HEK293 (cell line): Measurements from ENCODE around the gene CCDC183.

Source experiments
- GLIS1 ChIP-seq: fragments of 450-650 bp; formaldehyde crosslinking; IDR thresholded peaks from 2 replicates; pipeline ENCODE4 v1.5.1; 2016; ENCODE audit warnings: missing biosample characterization, missing genetic modification characterization
- KLF1 ChIP-seq: fragments of 450-650 bp; formaldehyde crosslinking; IDR thresholded peaks from 2 replicates; pipeline ENCODE4 v1.5.1; 2016; ENCODE audit warnings: missing biosample characterization, missing genetic modification characterization
- KLF8 ChIP-seq: fragments of 450-650 bp; formaldehyde crosslinking; IDR thresholded peaks from 2 replicates; pipeline ENCODE4 v1.5.1; 2016; ENCODE audit warnings: missing biosample characterization, missing genetic modification characterization
- OSR2 ChIP-seq: fragments of 450-650 bp; formaldehyde crosslinking; IDR thresholded peaks from 2 replicates; pipeline ENCODE4 v1.5.1; 2016; ENCODE audit warnings: missing biosample characterization, missing genetic modification characterization
- PRDM1 ChIP-seq: fragments of 450-650 bp; formaldehyde crosslinking; IDR thresholded peaks from 2 replicates; pipeline ENCODE4; 2016; ENCODE audit warnings: missing biosample characterization, missing genetic modification characterization
- SP2 ChIP-seq: fragments of 450-650 bp; formaldehyde crosslinking; IDR thresholded peaks from 2 replicates; pipeline ENCODE4 v1.5.1; 2016; ENCODE audit warnings: missing biosample characterization, missing genetic modification characterization
- ZBTB10 ChIP-seq: fragments of 450-650 bp; formaldehyde crosslinking; IDR thresholded peaks from 2 replicates; pipeline ENCODE4 v1.5.1; 2016; ENCODE audit warnings: missing biosample characterization, missing genetic modification characterization
- ZBTB17 ChIP-seq: fragments of 450-650 bp; formaldehyde crosslinking; IDR thresholded peaks from 2 replicates; pipeline ENCODE4 v1.5.1; 2016; ENCODE audit warnings: missing biosample characterization, missing genetic modification characterization
- ZFHX2 ChIP-seq: fragments of 450-650 bp; formaldehyde crosslinking; conservative IDR thresholded peaks from 2 replicates; pipeline ENCODE4 v1.5.1; 2016; ENCODE audit warnings: missing biosample characterization, missing genetic modification characterization
- ZFP3 ChIP-seq: fragments of 450-650 bp; formaldehyde crosslinking; IDR thresholded peaks from 2 replicates; pipeline ENCODE4 v1.5.1; 2016; ENCODE audit warnings: low read depth, missing biosample characterization, missing genetic modification characterization
- ZIC2 ChIP-seq: fragments of 450-650 bp; formaldehyde crosslinking; IDR thresholded peaks from 2 replicates; pipeline ENCODE4 v1.5.1; 2016; ENCODE audit warnings: missing biosample characterization, missing genetic modification characterization
- ZNF239 ChIP-seq: fragments of 450-650 bp; formaldehyde crosslinking; IDR thresholded peaks from 2 replicates; pipeline ENCODE4 v1.5.1; 2016; ENCODE audit warnings: missing biosample characterization, missing genetic modification characterization
- ZNF302 ChIP-seq: fragments of 450-650 bp; formaldehyde crosslinking; IDR thresholded peaks from 2 replicates; pipeline ENCODE4 v1.5.1; 2016; ENCODE audit warnings: missing biosample characterization, missing genetic modification characterization, low read depth
- ZNF335 ChIP-seq: fragments of 450-650 bp; formaldehyde crosslinking; conservative IDR thresholded peaks from 2 replicates; pipeline ENCODE4 v1.5.1; 2016; ENCODE audit warnings: missing biosample characterization, missing genetic modification characterization
- ZNF501 ChIP-seq: fragments of 450-650 bp; formaldehyde crosslinking; IDR thresholded peaks from 2 replicates; pipeline ENCODE4 v1.5.1; 2016; ENCODE audit warnings: missing biosample characterization, missing genetic modification characterization
- ZNF518A ChIP-seq: fragments of 450-650 bp; formaldehyde crosslinking; conservative IDR thresholded peaks from 2 replicates; pipeline ENCODE4 v1.5.1; 2016; ENCODE audit warnings: low read depth, missing biosample characterization, missing genetic modification characterization
- ZNF561 ChIP-seq: fragments of 450-650 bp; IDR thresholded peaks from 2 replicates; pipeline ENCODE4 v1.5.1; 2018; ENCODE audit warnings: missing biosample characterization, missing genetic modification characterization, borderline replicate concordance
- ZNF621 ChIP-seq: fragments of 450-650 bp; formaldehyde crosslinking; IDR thresholded peaks from 2 replicates; pipeline ENCODE4 v1.5.1; 2017; ENCODE audit warnings: missing biosample characterization, missing genetic modification characterization
- ZNF692 ChIP-seq: fragments of 450-650 bp; formaldehyde crosslinking; IDR thresholded peaks from 2 replicates; pipeline ENCODE4 v1.5.1; 2016; ENCODE audit warnings: missing biosample characterization, missing genetic modification characterization
- ZNF785 ChIP-seq: fragments of 450-650 bp; formaldehyde crosslinking; IDR thresholded peaks from 2 replicates; pipeline ENCODE4 v1.5.1; 2016; ENCODE audit warnings: missing biosample characterization, missing genetic modification characterization
- TF ChIP-seq, protein P1 (sequence below): fragments of 450-650 bp; formaldehyde crosslinking; IDR thresholded peaks from 2 replicates; pipeline ENCODE4 v1.5.1; 2016; ENCODE audit warnings: missing biosample characterization, missing genetic modification characterization

Gene CCDC183

DNA sequence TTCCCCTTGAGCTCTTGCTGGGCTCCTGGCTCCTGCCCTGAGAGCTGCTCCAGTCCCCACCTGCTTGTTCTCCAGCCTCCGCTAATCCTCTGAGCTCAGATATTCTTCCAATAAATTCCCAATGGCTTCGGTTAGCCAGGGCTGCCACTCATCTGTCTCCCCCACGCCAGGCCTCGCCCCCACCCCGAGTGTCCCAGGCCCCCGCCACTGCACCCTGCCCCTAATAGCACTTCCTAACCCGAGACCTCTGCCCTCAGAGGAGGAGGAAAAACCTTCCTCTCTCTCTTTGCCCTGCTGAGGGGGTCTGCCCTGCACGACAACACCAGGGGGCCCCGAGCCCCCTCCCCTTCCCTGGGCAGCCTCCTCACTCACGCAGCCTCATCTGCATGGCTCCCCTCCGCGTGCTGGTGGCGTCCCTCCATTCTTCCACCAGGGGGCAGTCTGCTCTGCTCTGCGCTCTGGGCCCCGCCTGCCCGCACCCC lies 26.4 kb upstream of the CCDC183 start (continued):
- TF ChIP-seq ZNF518A (tag by site-specific recombination) (no peak), ZBTB10 (peak; percentile 91), ZBTB17 (tag by site-specific recombination) (0 out of 2 replicates have a peak, but pooled peaks have one; percentile 32), ZIC2 (tag by site-specific recombination) (peak; percentile 44), ZNF501 (tag by site-specific recombination) (no peak), ZFHX2 (tag by site-specific recombination) (0 out of 2 replicates have a peak, but pooled peaks have one; percentile 20), ZNF302 (tag by site-specific recombination) (no peak), ZNF785 (tag by site-specific recombination) (no peak), GLIS1 (tag by site-specific recombination) (peak; percentile 65), PRDM1 (tag by site-specific recombination) (no peak), KLF1 (0 out of 2 replicates have a peak, but pooled peaks have one; percentile 28), ZNF621 (tag by site-specific recombination) (no peak), ZNF239 (tag by site-specific recombination) (no peak), SP2 (no peak), KLF8 (tag by site-specific recombination) (peak; percentile 28; the same call in 1 of the 2 replicates), ZNF335 (tag by site-specific recombination) (peak; percentile 52), OSR2 (no peak), ZFP3 (tag by site-specific recombination) (no peak), ZNF692 (tag by site-specific recombination) (peak; percentile 71), ZNF561 (tag by site-specific recombination) (no peak)
- TF ChIP-seq, protein P1, sequence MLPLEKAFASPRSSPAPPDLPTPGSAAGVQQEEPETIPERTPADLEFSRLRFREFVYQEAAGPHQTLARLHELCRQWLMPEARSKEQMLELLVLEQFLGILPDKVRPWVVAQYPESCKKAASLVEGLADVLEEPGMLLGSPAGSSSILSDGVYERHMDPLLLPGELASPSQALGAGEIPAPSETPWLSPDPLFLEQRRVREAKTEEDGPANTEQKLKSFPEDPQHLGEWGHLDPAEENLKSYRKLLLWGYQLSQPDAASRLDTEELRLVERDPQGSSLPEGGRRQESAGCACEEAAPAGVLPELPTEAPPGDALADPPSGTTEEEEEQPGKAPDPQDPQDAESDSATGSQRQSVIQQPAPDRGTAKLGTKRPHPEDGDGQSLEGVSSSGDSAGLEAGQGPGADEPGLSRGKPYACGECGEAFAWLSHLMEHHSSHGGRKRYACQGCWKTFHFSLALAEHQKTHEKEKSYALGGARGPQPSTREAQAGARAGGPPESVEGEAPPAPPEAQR (tag by site-specific recombination): no peak
